Measurements from ENCODE around the gene LSAMP.
A peak's percentile ranks its signal among the peaks of the same experiment; 100 is the strongest.

Gene LSAMP

DNA sequence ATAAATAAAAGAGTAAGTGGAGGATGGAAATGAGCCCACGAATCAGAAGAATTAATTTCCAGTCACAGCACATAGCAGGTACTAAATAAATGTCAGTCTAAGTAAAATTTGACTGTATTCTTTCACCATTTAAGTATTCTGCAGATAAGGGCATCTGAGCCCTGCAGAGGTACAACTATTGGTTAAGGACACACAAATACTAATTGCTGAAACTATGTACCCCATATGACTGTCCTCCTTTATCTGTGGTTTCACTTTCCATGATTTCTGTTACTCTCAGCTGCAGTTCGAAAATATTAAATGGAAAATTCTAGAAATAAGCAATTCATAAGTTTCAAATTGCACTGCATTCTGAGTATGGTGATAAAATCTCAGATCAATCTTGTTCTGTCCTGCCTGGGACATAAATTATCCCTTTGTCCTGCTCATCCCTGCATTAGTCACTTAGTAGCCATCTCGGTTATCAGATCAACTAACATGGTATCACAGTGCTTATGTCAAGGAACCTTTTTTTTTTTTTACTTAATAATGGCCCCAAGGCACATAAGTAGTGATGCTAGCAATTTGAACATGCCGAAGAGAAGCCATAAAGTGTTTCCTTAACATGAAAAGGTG, 95.1 kb downstream of the LSAMP start:
- DNase-seq: no peak

GRCh38 chr3:116348216-116348615, 97.1 kb downstream of the LSAMP start:
- DNase-seq: no peak

GRCh38 chr3:116342499-116342898, 102.8 kb downstream of the LSAMP start:
- no peak for DNase-seq

DNA sequence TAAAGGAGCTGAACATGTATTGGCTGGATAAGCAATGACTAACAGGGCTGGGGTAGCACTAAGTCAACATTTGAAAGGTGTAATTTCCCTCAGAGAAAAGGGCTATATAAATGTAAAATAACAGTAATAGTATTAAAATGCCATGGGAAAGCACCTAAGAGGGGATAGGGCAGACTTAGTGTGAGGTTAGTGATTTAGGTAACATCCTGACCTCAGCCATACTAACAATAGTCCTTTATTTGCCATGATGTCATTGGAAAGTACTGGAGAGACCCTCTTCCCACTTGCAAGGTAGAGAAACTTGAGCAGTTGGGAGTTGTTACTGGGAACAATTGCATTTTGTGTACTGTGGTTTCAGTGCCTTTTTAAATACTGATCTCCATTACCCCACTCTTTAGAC, 103.4 kb downstream of the LSAMP start:
- no peak for DNase-seq

DNA sequence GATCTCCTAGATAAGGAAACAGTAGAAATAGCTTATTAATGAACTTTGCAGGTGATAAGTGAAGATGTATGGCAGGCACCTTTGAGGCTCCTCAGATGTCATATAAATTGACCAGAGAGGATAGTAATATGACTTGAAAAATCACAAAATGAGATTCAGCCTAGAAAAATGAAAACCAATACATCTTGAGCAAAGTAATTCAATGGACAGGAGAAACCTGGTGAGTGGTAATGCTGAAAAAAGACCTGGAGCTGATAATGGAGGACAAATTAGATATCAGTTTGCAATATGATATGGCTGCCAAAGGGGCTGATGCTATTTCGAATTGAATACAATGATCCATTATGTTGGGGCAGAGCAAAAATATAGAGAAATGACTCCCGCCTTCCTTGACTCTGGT, 103.9 kb downstream of the LSAMP start:
- no peak for DNase-seq

DNA sequence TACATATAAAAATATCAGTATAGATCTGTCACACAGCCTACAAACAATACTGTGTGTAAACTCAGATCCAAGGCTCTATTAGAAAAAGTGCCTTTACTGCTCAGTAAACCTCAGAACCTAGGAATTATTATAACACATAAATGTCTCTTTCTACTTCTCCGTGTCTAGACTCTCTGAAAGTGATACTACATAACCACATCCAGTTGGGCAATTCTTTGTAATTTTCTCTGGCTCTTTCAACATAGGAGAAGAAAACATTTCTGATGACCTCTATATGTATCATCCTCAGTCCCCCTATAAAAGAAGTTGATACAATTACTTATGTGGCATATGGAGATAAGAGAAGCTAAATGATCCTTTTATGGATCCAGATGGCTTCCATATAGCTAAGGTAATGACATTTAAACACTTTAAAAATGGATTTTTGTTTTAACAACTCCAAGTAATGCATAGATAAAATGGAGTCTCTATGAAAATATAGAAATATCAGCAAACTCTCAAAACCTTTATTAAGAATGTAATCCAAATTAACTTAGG, 104.5 kb downstream of the LSAMP start:
- DNase-seq: no peak

DNA sequence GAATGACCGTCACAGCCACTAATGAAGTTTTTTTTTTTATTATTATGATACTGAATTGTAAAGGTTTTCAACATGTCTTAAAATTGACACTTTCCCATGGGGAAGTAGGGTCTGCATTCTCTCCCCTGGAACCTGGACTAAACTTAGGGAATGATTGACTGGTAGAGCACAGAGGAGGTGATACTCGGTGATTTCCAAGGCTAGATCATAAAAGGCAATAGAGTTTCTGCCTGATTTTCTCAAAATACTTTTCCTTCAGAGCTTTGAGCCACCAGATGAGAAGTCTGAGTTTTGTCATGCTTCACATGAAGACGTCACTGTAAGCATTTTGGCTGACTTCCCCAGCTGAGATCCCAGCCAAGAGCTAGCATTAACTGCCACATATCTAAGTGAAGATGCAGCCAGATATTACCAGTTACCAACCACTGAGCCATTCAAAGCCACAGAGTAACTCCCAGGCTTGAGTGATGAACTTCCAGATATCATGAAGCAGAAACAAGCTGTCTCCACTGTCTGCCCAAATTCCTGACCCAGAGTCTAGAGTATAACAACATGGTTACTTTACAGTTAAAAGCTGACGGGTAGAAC, 105.8 kb downstream of the LSAMP start:
- no peak for DNase-seq

GRCh38 chr3:116338713-116339112, 106.6 kb downstream of the LSAMP start:
- peak; percentile 21 for DNase-seq

DNA sequence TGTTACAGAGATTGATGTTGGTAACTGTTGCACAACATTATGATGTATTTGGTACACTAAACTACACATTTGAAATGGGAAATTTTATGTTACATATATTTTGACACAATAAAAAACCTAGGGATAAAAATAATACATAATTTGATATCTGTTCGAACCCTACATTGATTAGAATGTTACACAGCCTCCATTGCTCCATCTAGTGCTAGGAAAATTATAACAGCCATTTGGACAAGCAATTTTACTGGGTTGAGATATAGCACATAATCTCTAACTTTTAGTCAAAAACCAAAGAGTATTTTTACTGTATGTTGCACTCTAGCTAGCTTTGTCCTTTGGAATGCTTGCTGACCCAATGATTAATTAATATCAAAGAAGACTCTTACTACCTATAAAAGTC, 108.1 kb downstream of the LSAMP start:
- DNase-seq: no peak

DNA sequence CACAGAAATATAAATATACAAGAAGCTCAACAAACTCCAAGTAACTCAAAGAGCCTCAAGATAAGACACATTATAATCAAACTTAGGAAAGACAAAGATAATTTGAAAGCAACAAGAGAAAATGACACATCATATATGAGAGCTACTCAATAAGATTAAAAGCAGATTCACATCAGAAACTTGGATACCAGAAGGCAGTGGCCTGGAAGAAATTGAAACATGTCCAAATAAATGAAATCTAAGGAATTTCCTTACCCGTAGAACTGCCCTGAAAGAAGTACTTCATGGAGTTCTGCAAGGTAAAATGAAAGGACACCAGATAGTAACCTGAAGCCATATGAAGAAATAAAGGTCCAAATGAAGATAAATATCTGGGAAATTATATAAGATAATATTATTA, 113.9 kb downstream of the LSAMP start:
- no peak for DNase-seq

DNA sequence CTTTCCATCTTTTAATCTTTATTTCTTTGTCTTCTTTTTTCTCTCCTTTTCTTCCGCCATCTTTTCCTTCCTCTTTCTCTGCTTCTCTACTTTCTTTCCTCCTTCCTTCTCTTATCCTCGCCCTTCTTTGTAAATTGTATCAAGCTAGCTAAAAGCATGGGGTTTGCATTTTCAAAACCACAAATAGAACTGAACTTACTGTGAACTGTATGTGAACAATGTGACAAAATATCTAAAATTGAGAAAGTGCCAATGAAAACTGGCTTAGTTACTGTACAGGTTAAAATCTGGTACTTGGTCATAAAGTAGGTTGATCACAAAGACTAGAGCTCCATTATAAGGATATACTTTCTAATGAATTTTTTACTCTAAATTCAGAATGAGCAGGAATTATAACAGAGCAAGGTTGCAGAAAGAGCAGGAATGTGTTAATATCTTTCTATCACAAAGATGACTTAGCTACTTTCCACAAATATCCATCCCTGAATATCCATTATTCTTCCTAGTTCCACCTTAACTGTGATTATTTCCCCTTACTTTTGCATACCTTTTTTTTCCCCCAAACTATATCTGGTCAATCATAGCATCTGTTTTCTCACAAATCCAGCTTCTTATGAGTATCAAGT, 122.4 kb downstream of the LSAMP start:
- no peak for DNase-seq

DNA sequence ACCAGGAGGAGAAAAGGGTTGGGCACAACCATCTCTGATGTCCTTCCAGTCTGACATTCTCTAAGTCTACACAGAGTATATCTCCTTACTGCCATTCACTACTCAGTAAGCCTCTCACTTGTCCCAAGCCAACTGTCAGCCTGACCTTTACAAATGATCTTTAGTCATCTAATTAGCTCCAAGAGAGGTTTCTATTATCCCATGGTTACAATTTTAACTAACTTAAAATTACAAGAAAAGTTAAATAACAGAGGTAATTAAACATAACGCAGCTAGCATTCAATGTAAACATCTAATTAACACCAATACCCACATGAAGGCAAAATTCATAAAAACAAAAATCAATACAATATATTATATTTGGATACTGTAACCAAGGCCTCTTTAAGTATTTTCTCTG, 126.9 kb downstream of the LSAMP start:
- no peak for DNase-seq

GRCh38 chr3:116316771-116317170, 128.5 kb downstream of the LSAMP start:
- no peak for DNase-seq

GRCh38 chr3:116314476-116314875, 130.8 kb downstream of the LSAMP start:
- DNase-seq: no peak

- DNase-seq: no peak
Observed at GRCh38 chr3:116306720-116307119, 138.6 kb downstream of the LSAMP start.

- no peak for DNase-seq
Observed at GRCh38 chr3:116306149-116306548, 139.1 kb downstream of the LSAMP start.

DNA sequence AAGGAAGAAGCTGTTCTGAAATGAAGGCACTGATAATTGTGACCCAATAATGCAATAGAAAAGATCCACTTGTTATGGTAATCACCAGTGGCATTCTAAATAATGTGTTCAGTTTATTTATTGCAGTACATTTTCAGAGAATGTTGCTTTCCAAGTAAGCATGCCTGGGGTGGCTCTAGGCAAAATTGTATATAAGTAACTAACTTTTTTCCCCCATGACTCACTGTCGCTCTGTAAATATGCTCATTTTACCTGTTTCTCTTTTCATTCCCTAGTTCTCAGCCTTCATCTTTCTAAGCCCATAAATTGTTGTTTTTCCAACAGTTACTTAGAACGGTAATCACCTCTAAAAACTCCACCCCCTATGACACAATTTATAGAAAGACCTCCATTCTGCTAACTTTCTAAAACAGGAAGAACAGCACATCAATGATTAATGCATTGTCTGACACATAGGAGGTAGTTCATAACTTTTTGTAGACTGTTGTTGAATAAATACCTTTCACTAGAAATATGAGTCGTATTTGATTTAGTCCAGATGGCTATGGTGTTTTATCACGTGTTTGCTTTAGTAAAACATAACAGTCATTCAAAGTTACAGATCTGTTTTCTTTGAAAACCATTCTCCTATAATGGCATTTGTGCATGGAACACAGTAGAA, 143.1 kb downstream of the LSAMP start:
- no peak for DNase-seq

DNA sequence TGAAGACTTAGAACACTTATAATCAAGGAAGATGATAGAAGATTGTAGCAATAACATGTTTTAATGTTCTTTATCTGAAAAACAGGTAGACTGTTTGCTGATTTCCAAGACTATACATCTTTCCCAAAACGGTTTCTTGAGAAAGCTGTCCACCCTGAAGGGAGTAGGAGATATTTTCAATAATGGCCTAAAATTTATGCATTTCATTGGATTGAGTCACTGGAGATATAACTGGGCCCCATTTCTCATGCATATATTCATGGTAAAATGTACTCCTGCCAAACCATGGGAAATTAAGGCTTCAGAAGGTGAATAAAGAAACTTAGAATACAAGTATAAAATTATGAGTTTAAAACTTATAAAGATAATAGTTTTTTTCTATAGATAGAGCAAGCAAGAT, 143.9 kb downstream of the LSAMP start:
- DNase-seq: no peak

GRCh38 chr3:116300226-116300625, 145.1 kb downstream of the LSAMP start:
- no peak for DNase-seq

GRCh38 chr3:116299646-116300081, 145.6 kb downstream of the LSAMP start:
- DNase-seq: no peak

DNA sequence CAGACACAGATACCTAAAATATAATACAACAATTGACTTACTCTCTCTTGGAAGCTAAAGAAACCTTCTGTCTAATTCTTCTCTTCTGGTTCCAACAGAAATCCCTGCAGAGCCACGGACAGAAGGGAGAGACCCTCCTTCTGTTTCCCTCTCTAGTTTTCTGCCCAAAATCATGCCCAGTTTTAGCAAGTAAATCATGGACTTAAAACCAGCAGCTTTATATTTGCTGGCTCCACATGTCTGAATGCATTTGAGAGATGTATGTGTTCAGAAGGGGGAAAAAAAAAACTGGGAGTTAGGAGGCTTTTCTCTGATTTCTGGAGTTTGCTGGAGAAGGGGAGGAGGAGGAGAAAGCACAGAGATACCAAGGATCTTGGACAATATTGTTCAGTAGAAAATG, 147.1 kb downstream of the LSAMP start:
- DNase-seq: no peak

DNA sequence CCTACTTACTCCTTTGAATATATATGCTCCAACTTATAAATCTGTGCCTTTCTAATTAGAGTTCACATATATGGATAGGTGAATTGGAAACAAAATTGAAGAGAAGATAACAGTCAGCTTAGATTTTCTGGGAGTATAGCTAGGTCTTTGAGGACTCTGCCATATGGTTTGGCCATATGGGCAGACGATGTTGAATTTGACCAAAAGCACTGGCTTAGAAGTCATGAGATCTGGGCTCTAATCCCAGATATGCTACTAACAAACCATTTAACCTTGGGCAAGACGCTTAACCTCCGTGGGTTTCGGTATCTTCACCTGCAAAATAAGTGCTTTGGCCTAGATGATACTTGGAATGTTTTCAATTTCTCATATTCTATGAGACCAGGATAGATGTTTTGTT, 154.1 kb downstream of the LSAMP start:
- no peak for DNase-seq

DNA sequence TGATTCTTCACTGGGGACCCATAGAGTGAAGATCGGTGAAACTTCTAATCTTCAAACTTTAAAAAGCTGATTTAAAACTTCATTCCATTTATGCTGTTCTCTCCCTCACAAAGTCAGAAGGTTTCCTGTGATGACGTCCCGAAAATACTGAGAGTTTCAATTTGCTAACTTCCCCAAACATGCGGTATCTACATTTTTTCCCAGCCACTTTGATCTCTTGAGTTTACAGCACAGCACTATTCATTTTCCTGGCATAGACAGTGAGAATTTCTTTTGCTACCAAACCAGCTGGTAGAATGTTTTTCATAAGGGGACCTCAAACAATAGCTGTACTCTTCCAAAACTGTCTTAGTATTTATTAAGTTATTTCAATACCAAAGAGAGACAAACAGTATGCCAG, 156.8 kb downstream of the LSAMP start:
- no peak for DNase-seq
